ENCODE results near the gene INTS11. TPM values are rescaled to one million over a fixed set of nuclear protein-coding genes. Genes with fewer than 3 reads are reported as not detected.
"Not testable (repeated sequence)": the region's sequence is repeated elsewhere in the genome, so short reads cannot be mapped to it uniquely, and the experiment has no call there.

Gene INTS11
- 73.6 TPM for polyA plus RNA-seq (2013, experiment 1 of 2)
- polyA plus RNA-seq (2013, experiment 2 of 2): 63.0 TPM

GRCh38 chr1:1324524-1325287 lies at the start of gene INTS11, which contains the start of gene CPTP:
Gene INTS11, minus strand, starts transcription at chr1:1324660. Its CDS starts 52 bp downstream, at chr1:1324608.
Gene CPTP, plus strand, starts transcription at chr1:1324802. Its CDS starts 2,109 bp downstream, at chr1:1326911.
- no peaks in the 10 kb centered on the region for H3K9me3 ChIP-seq (ENCODE audit: control insufficient read depth, low read length)
- 0 to 2% methylated on average over 46 to 53 of the region's 84 CpGs for WGBS, 2 experiments (ENCODE audit: insufficient coverage in 2 of 2)
- peak within 1 kb of the TSS; percentile 73 for H3K4me3 ChIP-seq (ENCODE audit: extremely low read depth, insufficient read depth, low read length, poor library complexity, severe bottlenecking)
- peaks cover 40% of the 10 kb centered on the region for H3K36me3 ChIP-seq (ENCODE audit: control insufficient read depth, insufficient read depth, low read length)
- H3K4me1 ChIP-seq (ENCODE audit: control insufficient read depth, insufficient read depth, low read length, poor library complexity, severe bottlenecking): peaks cover 21% of the 10 kb centered on the region
- peak within 1 kb of the TSS; percentile 53 for H3K27ac ChIP-seq (ENCODE audit: low read depth, low read length, severe bottlenecking)

GRCh38 chr1:1373815-1374588 lies 49.5 kb upstream of the INTS11 start:
- Histone ChIP-seq H3K27ac (ENCODE audit: low read depth, low read length, severe bottlenecking) (no peak overlapping the region), H3K36me3 (ENCODE audit: control insufficient read depth, insufficient read depth, low read length) (peaks cover 28% of the 10 kb centered on the region), H3K4me1 (ENCODE audit: control insufficient read depth, insufficient read depth, low read length, poor library complexity, severe bottlenecking) (peaks cover 7% of the 10 kb centered on the region), H3K9me3 (ENCODE audit: control insufficient read depth, low read length) (no peaks in the 10 kb centered on the region), H3K4me3 (ENCODE audit: extremely low read depth, insufficient read depth, low read length, poor library complexity, severe bottlenecking) (peak overlapping the region; percentile 98)
- WGBS, 2 experiments (ENCODE audit: insufficient coverage in 2 of 2): 59 to 60% methylated on average over 50 to 52 of the region's 52 CpGs

GRCh38 chr1:1373051-1373814 lies 48.8 kb upstream of the INTS11 start:
- peak overlapping the region; percentile 98 for H3K4me3 ChIP-seq (ENCODE audit: extremely low read depth, insufficient read depth, low read length, poor library complexity, severe bottlenecking)
- 95 to 98% methylated on average over 21 to 23 of the region's 26 CpGs for WGBS, 2 experiments (ENCODE audit: insufficient coverage in 2 of 2)
- H3K4me1 ChIP-seq (ENCODE audit: control insufficient read depth, insufficient read depth, low read length, poor library complexity, severe bottlenecking): peaks cover 7% of the 10 kb centered on the region
- H3K27ac ChIP-seq (ENCODE audit: low read depth, low read length, severe bottlenecking): no peak overlapping the region
- no peaks in the 10 kb centered on the region for H3K9me3 ChIP-seq (ENCODE audit: control insufficient read depth, low read length)
- H3K36me3 ChIP-seq (ENCODE audit: control insufficient read depth, insufficient read depth, low read length): peaks cover 28% of the 10 kb centered on the region

DNA sequence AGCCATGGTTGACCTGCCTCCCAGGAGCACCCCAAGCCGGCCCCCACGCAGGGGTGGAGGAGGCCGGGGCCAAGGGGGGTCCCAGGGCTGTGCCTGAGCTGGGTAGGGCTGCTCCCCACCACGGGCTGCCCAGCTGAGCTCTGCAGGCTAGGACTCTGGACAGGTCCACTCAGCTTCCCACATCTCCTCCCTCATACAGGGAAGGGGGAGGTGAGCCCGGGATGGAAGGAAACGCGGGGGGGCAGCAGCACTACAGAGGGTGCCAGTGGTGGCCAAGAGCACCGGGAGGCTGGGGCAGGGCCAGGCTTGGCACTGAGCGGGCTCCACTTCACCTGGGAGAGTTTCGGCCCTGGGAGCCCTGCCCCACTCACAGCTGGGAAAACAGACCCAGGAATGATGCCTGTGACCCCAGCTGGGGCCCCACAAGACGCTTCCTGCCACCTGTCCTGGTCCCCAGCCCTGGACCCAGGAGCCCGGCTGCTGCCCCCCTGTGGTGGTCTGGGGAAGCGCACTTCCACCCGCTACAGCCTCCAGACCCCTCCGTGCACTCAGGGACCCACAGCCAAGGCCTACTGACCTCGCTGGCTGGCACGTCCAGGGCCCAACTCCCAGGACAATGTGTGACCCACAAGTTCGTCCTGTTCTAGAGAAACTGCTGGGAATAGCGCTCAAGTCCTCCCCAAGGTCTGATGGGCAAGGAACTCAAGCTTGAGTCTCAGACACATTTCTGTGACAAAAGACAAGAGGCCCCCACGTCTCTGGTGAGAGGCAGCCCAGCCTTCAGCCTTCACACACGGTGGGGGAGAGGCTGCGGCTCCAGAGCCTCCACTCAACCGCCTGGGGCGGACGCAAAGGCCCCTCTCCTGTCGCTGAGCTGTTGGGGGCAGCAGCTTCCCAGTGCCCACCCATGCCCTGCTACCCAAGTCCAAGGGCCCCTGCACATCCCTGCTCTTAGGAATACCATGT lies 47.6 kb upstream of the INTS11 start:
- Histone ChIP-seq H3K27ac (ENCODE audit: low read depth, low read length, severe bottlenecking) (no peak overlapping the region), H3K4me3 (ENCODE audit: extremely low read depth, insufficient read depth, low read length, poor library complexity, severe bottlenecking) (no peak overlapping the region), H3K36me3 (ENCODE audit: control insufficient read depth, insufficient read depth, low read length) (peaks cover 25% of the 10 kb centered on the region), H3K4me1 (ENCODE audit: control insufficient read depth, insufficient read depth, low read length, poor library complexity, severe bottlenecking) (peaks cover 7% of the 10 kb centered on the region), H3K9me3 (ENCODE audit: control insufficient read depth, low read length) (peaks cover 4% of the 10 kb centered on the region)
- WGBS, 2 experiments (ENCODE audit: insufficient coverage in 2 of 2): 57 to 63% methylated on average over 21 to 22 of the region's 26 CpGs

DNA sequence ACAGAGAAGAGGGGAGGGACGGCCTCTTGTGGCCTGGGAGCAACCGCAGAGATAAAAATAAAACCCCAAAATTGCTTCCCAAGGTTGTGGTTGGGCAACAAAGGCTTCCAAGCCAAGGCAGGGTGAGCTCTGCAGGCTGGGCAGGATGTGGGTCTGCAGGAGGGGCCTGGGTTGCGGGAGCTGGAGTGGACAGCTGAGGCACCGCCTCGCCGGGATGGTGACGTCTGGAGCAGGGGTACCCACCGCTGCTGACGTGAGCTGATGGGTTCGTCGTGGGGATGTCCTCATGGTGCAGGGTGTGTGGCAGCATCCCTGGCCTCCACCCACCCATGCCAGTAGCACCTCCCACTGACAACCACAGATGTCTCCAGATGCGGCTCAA lies 46.9 kb upstream of the INTS11 start:
- 92 to 94% methylated on average over 9 of the region's 12 CpGs for WGBS, 2 experiments (ENCODE audit: insufficient coverage in 2 of 2)
- Histone ChIP-seq H3K9me3 (ENCODE audit: control insufficient read depth, low read length) (peaks cover 11% of the 10 kb centered on the region), H3K27ac (ENCODE audit: low read depth, low read length, severe bottlenecking) (no peak overlapping the region), H3K36me3 (ENCODE audit: control insufficient read depth, insufficient read depth, low read length) (peaks cover 22% of the 10 kb centered on the region), H3K4me3 (ENCODE audit: extremely low read depth, insufficient read depth, low read length, poor library complexity, severe bottlenecking) (no peak overlapping the region), H3K4me1 (ENCODE audit: control insufficient read depth, insufficient read depth, low read length, poor library complexity, severe bottlenecking) (peaks cover 7% of the 10 kb centered on the region)

DNA sequence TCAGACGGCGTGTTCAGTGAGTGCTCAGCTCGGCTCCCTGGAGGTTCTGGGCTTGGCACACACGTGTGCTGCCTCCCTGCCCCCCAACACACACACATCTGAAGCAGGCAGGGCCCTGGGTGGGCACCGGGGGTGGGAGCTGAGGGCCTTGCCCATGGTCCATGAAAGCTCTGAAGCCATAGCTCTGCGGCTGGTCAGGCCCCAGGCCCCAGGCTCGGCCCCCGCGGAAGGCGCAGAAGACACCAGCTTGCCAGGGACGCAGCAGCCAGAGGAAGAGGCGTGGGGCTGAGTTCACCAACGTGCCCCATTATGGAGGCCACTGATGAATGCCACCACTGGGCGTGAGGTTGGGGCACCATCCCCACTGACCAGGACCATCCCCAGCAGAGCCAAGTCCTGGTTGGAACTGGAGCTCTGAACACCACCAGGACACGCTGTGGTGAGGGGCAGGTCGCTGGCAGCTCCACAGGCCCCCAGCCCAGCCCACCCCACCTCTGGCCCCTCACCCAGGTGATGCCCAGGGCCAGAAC lies 46.4 kb upstream of the INTS11 start:
- peaks cover 16% of the 10 kb centered on the region for H3K9me3 ChIP-seq (ENCODE audit: control insufficient read depth, low read length)
- WGBS, 2 experiments (ENCODE audit: insufficient coverage in 2 of 2): 95 to 96% methylated on average over 13 of the region's 16 CpGs
- no peak overlapping the region for H3K4me3 ChIP-seq (ENCODE audit: extremely low read depth, insufficient read depth, low read length, poor library complexity, severe bottlenecking)
- peaks cover 22% of the 10 kb centered on the region for H3K36me3 ChIP-seq (ENCODE audit: control insufficient read depth, insufficient read depth, low read length)
- no peak overlapping the region for H3K27ac ChIP-seq (ENCODE audit: low read depth, low read length, severe bottlenecking)
- peaks cover 4% of the 10 kb centered on the region for H3K4me1 ChIP-seq (ENCODE audit: control insufficient read depth, insufficient read depth, low read length, poor library complexity, severe bottlenecking)

DNA sequence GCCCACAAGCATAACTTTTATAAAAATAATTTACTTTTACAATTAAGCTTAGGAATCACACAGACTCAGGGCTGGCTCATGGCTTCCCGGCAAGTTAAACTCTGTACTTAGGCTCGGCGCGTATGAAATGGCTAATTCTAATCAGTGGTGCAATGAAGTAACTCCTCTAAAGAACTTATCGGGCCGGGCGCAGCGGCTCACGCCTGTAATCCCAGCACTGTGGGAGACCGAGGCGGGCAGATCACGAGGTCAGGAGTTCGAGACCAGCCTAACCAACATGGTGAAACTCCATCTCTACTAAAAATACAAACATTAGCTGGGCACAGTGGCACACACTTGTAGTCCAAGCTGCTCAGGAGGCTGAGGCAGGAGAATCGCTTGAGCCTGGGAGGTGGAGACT lies 45.6 kb upstream of the INTS11 start:
- H3K36me3 ChIP-seq (ENCODE audit: control insufficient read depth, insufficient read depth, low read length): peaks cover 22% of the 10 kb centered on the region
- 90 to 93% methylated on average over 9 to 13 of the region's 14 CpGs for WGBS, 2 experiments (ENCODE audit: insufficient coverage in 2 of 2)

GRCh38 chr1:1367315-1367714 lies 42.9 kb upstream of the INTS11 start:
- Histone ChIP-seq H3K36me3 (ENCODE audit: control insufficient read depth, insufficient read depth, low read length) (peaks cover 9% of the 10 kb centered on the region), H3K4me1 (ENCODE audit: control insufficient read depth, insufficient read depth, low read length, poor library complexity, severe bottlenecking) (no peaks in the 10 kb centered on the region), H3K27ac (ENCODE audit: low read depth, low read length, severe bottlenecking) (no peak overlapping the region), H3K9me3 (ENCODE audit: control insufficient read depth, low read length) (peaks cover 17% of the 10 kb centered on the region), H3K4me3 (ENCODE audit: extremely low read depth, insufficient read depth, low read length, poor library complexity, severe bottlenecking) (no peak overlapping the region)
- 89 to 93% methylated on average over 5 of the region's 5 CpGs for WGBS, 2 experiments (ENCODE audit: insufficient coverage in 2 of 2)

More for the DNA sequence above, 45.6 kb upstream of the INTS11 start:
- H3K9me3 ChIP-seq (ENCODE audit: control insufficient read depth, low read length): peaks cover 17% of the 10 kb centered on the region
- not testable (repeated sequence) for H3K27ac ChIP-seq (ENCODE audit: low read depth, low read length, severe bottlenecking); H3K4me3 ChIP-seq (ENCODE audit: extremely low read depth, insufficient read depth, low read length, poor library complexity, severe bottlenecking); H3K4me1 ChIP-seq (ENCODE audit: control insufficient read depth, insufficient read depth, low read length, poor library complexity, severe bottlenecking)

DNA sequence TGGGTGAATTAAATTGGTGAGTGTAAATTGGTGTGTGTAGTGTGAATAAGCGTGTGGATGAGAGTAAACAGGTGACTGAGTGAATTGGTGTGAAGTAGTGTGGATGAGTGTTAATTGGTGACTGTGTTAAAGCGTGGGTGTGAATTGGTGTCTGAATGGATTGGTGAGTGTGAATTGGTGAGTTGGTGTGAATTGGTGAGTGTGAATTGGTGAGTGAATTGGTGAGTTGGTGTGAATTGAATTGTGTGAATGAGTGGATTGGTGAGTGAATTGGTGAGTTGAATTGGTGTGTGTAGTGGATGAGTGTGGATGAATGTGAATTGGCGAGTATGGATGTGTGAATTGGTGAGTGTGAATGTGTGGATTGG lies 42.2 kb upstream of the INTS11 start:
- H3K27ac ChIP-seq (ENCODE audit: low read depth, low read length, severe bottlenecking): no peak overlapping the region
- peaks cover 7% of the 10 kb centered on the region for H3K36me3 ChIP-seq (ENCODE audit: control insufficient read depth, insufficient read depth, low read length)
- peaks cover 3% of the 10 kb centered on the region for H3K4me1 ChIP-seq (ENCODE audit: control insufficient read depth, insufficient read depth, low read length, poor library complexity, severe bottlenecking)
- 93 to 95% methylated on average over 3 of the region's 3 CpGs for whole genome bisulfite sequencing, 2 experiments (ENCODE audit: insufficient coverage in 2 of 2)
- peaks cover 17% of the 10 kb centered on the region for H3K9me3 ChIP-seq (ENCODE audit: control insufficient read depth, low read length)
- H3K4me3 ChIP-seq (ENCODE audit: extremely low read depth, insufficient read depth, low read length, poor library complexity, severe bottlenecking): no peak overlapping the region

All from mesodermal cell (in vitro differentiated cells).